ENCODE data around the gene SLC30A1.
"Not testable (repeated sequence)": the region's sequence is repeated elsewhere in the genome, so short reads cannot be mapped to it uniquely, and the experiment has no call there.

Gene SLC30A1

GRCh38 chr1:211547710-211548109 lies 31.3 kb downstream of the SLC30A1 start:
- no peak for DNase-seq (ENCODE audit: low read depth)

- no peak for DNase-seq (ENCODE audit: low read depth)
Observed at GRCh38 chr1:211546543-211546942, 32.4 kb downstream of the SLC30A1 start.

GRCh38 chr1:211543025-211543424 lies 35.9 kb downstream of the SLC30A1 start:
- no peak for DNase-seq (ENCODE audit: low read depth)

GRCh38 chr1:211541720-211542477 lies 37.1 kb downstream of the SLC30A1 start:
- no peak for DNase-seq (ENCODE audit: low read depth)

GRCh38 chr1:211541278-211541677 lies 37.7 kb downstream of the SLC30A1 start:
- no peak for DNase-seq (ENCODE audit: low read depth)

GRCh38 chr1:211540824-211541223 lies 38.1 kb downstream of the SLC30A1 start:
- not testable (repeated sequence) for DNase-seq (ENCODE audit: low read depth)

- no peak for DNase-seq (ENCODE audit: low read depth)
Observed at GRCh38 chr1:211538287-211538686, 40.7 kb downstream of the SLC30A1 start.

GRCh38 chr1:211537253-211537652 lies 41.7 kb downstream of the SLC30A1 start:
- no peak for DNase-seq (ENCODE audit: low read depth)

GRCh38 chr1:211536606-211537005 lies 42.4 kb downstream of the SLC30A1 start:
- no peak for DNase-seq (ENCODE audit: low read depth)

- DNase-seq (ENCODE audit: low read depth): no peak
Observed at GRCh38 chr1:211535346-211535745, 43.6 kb downstream of the SLC30A1 start.

GRCh38 chr1:211534545-211535291 lies 44.2 kb downstream of the SLC30A1 start:
- DNase-seq (ENCODE audit: low read depth): no peak

GRCh38 chr1:211532088-211532444 lies 46.9 kb downstream of the SLC30A1 start:
- DNase-seq (ENCODE audit: low read depth): no peak

GRCh38 chr1:211531194-211532087 lies 47.5 kb downstream of the SLC30A1 start:
- DNase-seq (ENCODE audit: low read depth): no peak

- DNase-seq (ENCODE audit: low read depth): no peak
Observed at GRCh38 chr1:211530102-211530501, 48.9 kb downstream of the SLC30A1 start.

- DNase-seq (ENCODE audit: low read depth): no peak
Observed at GRCh38 chr1:211529453-211529852, 49.5 kb downstream of the SLC30A1 start.

GRCh38 chr1:211529011-211529410 lies 50.0 kb downstream of the SLC30A1 start:
- no peak for DNase-seq (ENCODE audit: low read depth)

- DNase-seq (ENCODE audit: low read depth): no peak
Observed at GRCh38 chr1:211527888-211528287, 51.1 kb downstream of the SLC30A1 start.

GRCh38 chr1:211527006-211527405 lies 52.0 kb downstream of the SLC30A1 start:
- no peak for DNase-seq (ENCODE audit: low read depth)

GRCh38 chr1:211526101-211526500 lies 52.9 kb downstream of the SLC30A1 start:
- DNase-seq (ENCODE audit: low read depth): no peak

- DNase-seq (ENCODE audit: low read depth): no peak
Observed at GRCh38 chr1:211525101-211525676, 53.8 kb downstream of the SLC30A1 start.

GRCh38 chr1:211524521-211524920 lies 54.4 kb downstream of the SLC30A1 start:
- DNase-seq (ENCODE audit: low read depth): no peak

GRCh38 chr1:211522804-211523203 lies 56.2 kb downstream of the SLC30A1 start:
- no peak for DNase-seq (ENCODE audit: low read depth)

Measured in stimulated activated CD8-positive, alpha-beta memory T cell treated with anti-CD3 and anti-CD28 coated beads, Interleukin-15, amount 100 ng/mL, for 24 hours (primary cell).